ENCODE results near the gene HCAR1.
A peak's percentile ranks its signal among the peaks of the same experiment; 100 is the strongest.
"Not testable (repeated sequence)": the region's sequence is repeated elsewhere in the genome, so short reads cannot be mapped to it uniquely, and the experiment has no call there.

Gene HCAR1

GRCh38 chr12:122753319-122753650 lies 22.6 kb upstream of the HCAR1 start:
- H3K9ac ChIP-seq (ENCODE audit: low read depth, low read length), result peak overlapping the region; percentile 86
- no peak for DNase-seq
- peaks cover 12% of the 10 kb centered on the region; the same call in 1 of the 2 replicates for H4K20me1 ChIP-seq (ENCODE audit: insufficient read depth, low read length)
- peaks cover 37% of the 10 kb centered on the region for H3K4me1 ChIP-seq (ENCODE audit: insufficient read depth, low read length)
- ATAC-seq (ENCODE audit: insufficient read depth, low read depth), result no peak; the same call in 2 of the 3 replicates
- H3K27ac ChIP-seq (ENCODE audit: low read length), result peak overlapping the region; percentile 79
- no peaks in the 10 kb centered on the region for H3K27me3 ChIP-seq (ENCODE audit: insufficient read depth, low read length, poor library complexity)
- peaks cover 51% of the 10 kb centered on the region for H3K36me3 ChIP-seq (ENCODE audit: insufficient read depth, low read length)
- H3K79me2 ChIP-seq (ENCODE audit: insufficient read depth, low read length), result peaks cover 52% of the 10 kb centered on the region
- H3K4me2 ChIP-seq (ENCODE audit: insufficient read depth, low read length), result peak overlapping the region; percentile 88
- TF ChIP-seq EZH2 (IDR thresholded peaks at IDR 0.05; ENCODE audit: borderline replicate concordance, low read depth, low read length, severe bottlenecking) (no peak), CTCF (IDR thresholded peaks at IDR 0.05; ENCODE audit: borderline replicate concordance, extremely low read depth, low read length, poor library complexity, severe bottlenecking) (no peak)
- peak overlapping the region; percentile 68 to 75 for H3K4me3 ChIP-seq (ENCODE audit: low read depth in 1 of 2, low read length in 2 of 2)
- peak overlapping the region; percentile 79 for H2AFZ ChIP-seq (ENCODE audit: low read depth, low read length)
- no peaks in the 10 kb centered on the region for H3K9me3 ChIP-seq (ENCODE audit: insufficient read depth, low read length, severe bottlenecking)

- peak within 1 kb of the TSS; percentile 79 for H2AFZ ChIP-seq (ENCODE audit: low read depth, low read length)
These were observed 22.0 kb upstream of the HCAR1 start, which contains the start of gene DENR for GRCh38 chr12:122752464-122753318. DENR (plus strand) TSS chr12:122752824; CDS start chr12:122753702, 878 bp downstream.

GRCh38 chr12:122750781-122751515 lies 20.3 kb upstream of the HCAR1 start:
- not testable (repeated sequence) for H3K9me3 ChIP-seq (ENCODE audit: insufficient read depth, low read length, severe bottlenecking); DNase-seq; H3K9ac ChIP-seq (ENCODE audit: low read depth, low read length); H3K4me2 ChIP-seq (ENCODE audit: insufficient read depth, low read length); H3K4me3 ChIP-seq (ENCODE audit: low read depth in 1 of 2, low read length in 2 of 2); ATAC-seq (ENCODE audit: insufficient read depth, low read depth); H3K27ac ChIP-seq (ENCODE audit: low read length); H3K27me3 ChIP-seq (ENCODE audit: insufficient read depth, low read length, poor library complexity)
- Histone ChIP-seq H3K4me1 (ENCODE audit: insufficient read depth, low read length) (peaks cover 32% of the 10 kb centered on the region), H3K36me3 (ENCODE audit: insufficient read depth, low read length) (peaks cover 29% of the 10 kb centered on the region), H4K20me1 (ENCODE audit: insufficient read depth, low read length) (peaks cover 10% of the 10 kb centered on the region; the same call in 1 of the 2 replicates), H2AFZ (ENCODE audit: low read depth, low read length) (peak overlapping the region; percentile 41), H3K79me2 (ENCODE audit: insufficient read depth, low read length) (peaks cover 31% of the 10 kb centered on the region)

More at GRCh38 chr12:122752464-122753318, 22.0 kb upstream of the HCAR1 start, which contains the start of gene DENR:
- Histone ChIP-seq H3K27ac (ENCODE audit: low read length) (peak within 1 kb of the TSS; percentile 79), H4K20me1 (ENCODE audit: insufficient read depth, low read length) (peaks cover 10% of the 10 kb centered on the region; the same call in 1 of the 2 replicates), H3K9me3 (ENCODE audit: insufficient read depth, low read length, severe bottlenecking) (no peaks in the 10 kb centered on the region), H3K4me2 (ENCODE audit: insufficient read depth, low read length) (peak within 1 kb of the TSS; percentile 88), H3K4me1 (ENCODE audit: insufficient read depth, low read length) (peaks cover 37% of the 10 kb centered on the region), H3K4me3 (ENCODE audit: low read depth in 1 of 2, low read length in 2 of 2) (peak within 1 kb of the TSS; percentile 68 to 75), H3K9ac (ENCODE audit: low read depth, low read length) (peak within 1 kb of the TSS; percentile 86), H3K36me3 (ENCODE audit: insufficient read depth, low read length) (peaks cover 45% of the 10 kb centered on the region), H3K27me3 (ENCODE audit: insufficient read depth, low read length, poor library complexity) (no peaks in the 10 kb centered on the region), H3K79me2 (ENCODE audit: insufficient read depth, low read length) (peaks cover 47% of the 10 kb centered on the region)
- ATAC-seq (ENCODE audit: insufficient read depth, low read depth) (peak; percentile 91), DNase-seq (peak; percentile 99)
- no peak for TF ChIP-seq EZH2 (IDR thresholded peaks at IDR 0.05; ENCODE audit: borderline replicate concordance, low read depth, low read length, severe bottlenecking)
- TF ChIP-seq CTCF (IDR thresholded peaks at IDR 0.05; ENCODE audit: borderline replicate concordance, extremely low read depth, low read length, poor library complexity, severe bottlenecking), result peak; percentile 84

Data from DND-41 (cell line).